Neutrophil (primary cell): ENCODE results near the gene SPRR1B.

Experiments used
- H3K27ac ChIP-seq: fragments of 200-600 bp; sonication (generic); 2 replicates; pipeline ENCODE4 v1.5.1; 2016; ENCODE audit warnings: mild to moderate bottlenecking, moderate library complexity
- H3K27me3 ChIP-seq: fragments of 200-600 bp; sonication (generic); 2 replicates; pipeline ENCODE4 v1.6.0; 2016; ENCODE audit warnings: mild to moderate bottlenecking
- H3K36me3 ChIP-seq: fragments of 200-600 bp; sonication (generic); 2 replicates; pipeline ENCODE4 v1.5.1; 2017
- H3K4me1 ChIP-seq, 2 experiments: fragments of 200-600 bp in 1 of 2; sonication (generic) in 1 of 2; 1 replicate in 1 of 2; 2 replicates in 1 of 2; pipeline versions ENCODE4 v1.5.1 to v1.6.1; 2013 to 2016; ENCODE audit warnings: low read depth in 1 of 2, low read length in 1 of 2, mild to moderate bottlenecking in 1 of 2, moderate library complexity in 1 of 2; ENCODE audit not compliant: control insufficient read depth in 1 of 2, insufficient read depth in 1 of 2
- H3K4me3 ChIP-seq, 2 experiments: fragments of 200-600 bp in 1 of 2; sonication (generic) in 1 of 2; 1 replicate in 1 of 2; 2 replicates in 1 of 2; pipeline ENCODE4 v1.5.1; 2013 to 2016; ENCODE audit warnings: low read depth in 1 of 2, low read length in 1 of 2, mild to moderate bottlenecking in 1 of 2, moderate library complexity in 1 of 2
- H3K9me3 ChIP-seq: fragments of 200-600 bp; sonication (generic); 2 replicates; pipeline ENCODE4 v1.5.1; 2016
- CTCF ChIP-seq: fragments of 200-600 bp; sonication (generic); IDR thresholded peaks from 2 replicates; pipeline ENCODE4 v1.5.1; 2016; ENCODE audit warnings: antibody characterized with exemption

Gene SPRR1B

DNA sequence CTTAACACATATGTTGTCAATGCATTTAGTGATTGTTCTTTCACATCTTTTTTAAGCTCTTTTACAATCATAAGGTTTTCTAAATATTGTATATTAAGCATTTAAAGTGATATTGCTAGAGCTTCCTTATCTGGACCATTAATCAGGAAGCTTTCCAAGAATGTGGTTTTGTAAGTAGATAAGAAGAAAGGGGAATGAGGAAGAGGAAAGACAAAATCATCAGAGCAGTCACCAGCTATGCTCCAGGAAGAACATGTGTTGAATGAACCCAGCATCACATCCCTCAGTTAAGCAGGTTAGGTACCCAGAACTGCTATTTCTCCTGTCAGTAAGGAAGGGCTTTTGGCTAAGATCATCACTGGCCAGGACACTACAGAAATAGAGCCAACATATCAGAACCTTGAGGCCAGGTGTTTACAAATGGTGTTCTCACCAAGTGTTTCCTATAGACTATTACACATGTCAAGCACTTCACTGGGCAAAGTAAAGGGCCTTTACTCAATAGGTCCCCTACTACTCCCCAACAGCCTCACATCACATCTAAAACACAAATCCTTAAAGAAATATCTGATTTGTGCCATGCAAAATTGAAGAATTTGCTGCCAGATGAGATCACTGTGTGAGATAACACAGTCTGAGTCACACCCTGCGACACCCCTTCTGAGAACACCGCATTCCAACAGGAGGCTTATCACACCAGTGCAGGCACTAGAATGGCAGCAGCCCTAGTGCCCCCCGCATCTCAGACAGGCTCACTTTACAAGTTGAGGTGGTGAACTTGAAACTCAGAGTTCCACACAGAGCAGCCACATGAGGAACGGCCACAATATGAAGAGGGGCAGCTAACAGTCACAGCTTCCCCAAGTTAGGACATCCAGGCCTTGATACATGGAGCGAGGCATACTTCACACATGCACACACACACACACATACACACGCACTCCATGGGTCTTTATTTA is 28.1 kb downstream of the SPRR1B start:
- no peak for TF ChIP-seq CTCF
- H3K27me3 ChIP-seq: peaks cover 55% of the 10 kb centered on the region

DNA sequence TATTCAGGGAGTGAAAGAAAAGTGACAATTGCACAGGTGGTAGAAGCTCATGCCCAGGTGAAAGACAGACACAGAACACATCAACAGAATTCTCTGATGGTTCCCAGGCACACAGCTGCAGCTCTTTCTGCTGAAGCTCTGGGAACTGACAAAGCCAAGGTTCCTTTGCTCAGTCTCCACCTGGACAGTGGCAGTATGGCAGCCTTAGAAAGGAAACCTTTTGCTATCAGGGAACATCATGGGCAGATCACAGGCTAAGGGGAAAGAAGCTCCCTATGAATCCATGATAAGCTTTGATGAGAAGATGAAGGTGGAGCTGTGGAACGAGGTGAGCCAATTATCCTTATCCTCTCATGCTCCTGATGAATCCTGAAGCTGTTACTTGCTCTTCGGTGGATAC is 39.2 kb downstream of the SPRR1B start:
- Histone ChIP-seq H3K27me3 (peaks cover 3% of the 10 kb centered on the region), H3K27ac (no peak overlapping the region), H3K36me3 (no peaks in the 10 kb centered on the region), H3K4me3 (no peak overlapping the region), H3K4me1 (no peaks in the 10 kb centered on the region), H3K9me3 (no peaks in the 10 kb centered on the region)
- TF ChIP-seq CTCF: no peak

More for the DNA sequence above, 28.1 kb downstream of the SPRR1B start:
- no peaks in the 10 kb centered on the region for H3K4me1 ChIP-seq
- no peaks in the 10 kb centered on the region for H3K36me3 ChIP-seq
- H3K4me3 ChIP-seq: no peak overlapping the region
- no peaks in the 10 kb centered on the region for H3K9me3 ChIP-seq
- H3K27ac ChIP-seq: no peak overlapping the region

GRCh38 chr1:153071511-153071910 is 40.5 kb downstream of the SPRR1B start, which contains the start of gene SPRR2B:
Gene SPRR2B, minus strand, starts transcription at chr1:153071611. Its CDS starts 772 bp downstream, at chr1:153070839.
- Histone ChIP-seq H3K36me3 (no peaks in the 10 kb centered on the region), H3K27me3 (peaks cover 3% of the 10 kb centered on the region), H3K4me1 (no peaks in the 10 kb centered on the region), H3K27ac (no peak within 1 kb of the TSS), H3K4me3 (no peak within 1 kb of the TSS), H3K9me3 (no peaks in the 10 kb centered on the region)
- no peak for TF ChIP-seq CTCF

- Histone ChIP-seq H3K9me3 (no peaks in the 10 kb centered on the region), H3K4me1 (no peaks in the 10 kb centered on the region), H3K27me3 (peaks cover 3% of the 10 kb centered on the region), H3K4me3 (no peak overlapping the region), H3K36me3 (no peaks in the 10 kb centered on the region), H3K27ac (no peak overlapping the region)
- TF ChIP-seq CTCF: no peak
Measured at GRCh38 chr1:153072806-153073726, 42.1 kb downstream of the SPRR1B start.

DNA sequence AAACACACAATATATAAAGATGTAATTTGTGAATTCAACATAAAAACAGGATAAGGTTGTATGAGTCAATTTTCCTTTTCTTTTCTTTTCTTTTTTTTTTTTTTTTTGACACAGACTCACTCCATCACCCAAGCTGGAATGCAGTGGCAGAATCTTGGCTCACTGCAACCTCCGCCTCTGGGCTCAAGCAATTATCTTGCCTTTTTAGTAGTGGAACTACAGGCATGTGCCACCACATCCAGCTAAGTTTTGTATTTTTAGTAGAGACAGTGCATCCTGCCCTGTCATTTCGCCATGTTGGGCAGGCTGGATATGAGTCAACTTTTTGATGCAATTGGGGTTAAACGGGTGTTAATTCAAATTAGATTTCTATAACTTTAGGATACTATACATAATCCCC is 50.7 kb downstream of the SPRR1B start:
- no peaks in the 10 kb centered on the region for H3K36me3 ChIP-seq
- no peaks in the 10 kb centered on the region for H3K9me3 ChIP-seq
- no peak for TF ChIP-seq CTCF
- no peak overlapping the region for H3K27ac ChIP-seq
- H3K4me1 ChIP-seq: no peaks in the 10 kb centered on the region
- H3K4me3 ChIP-seq: no peak overlapping the region
- H3K27me3 ChIP-seq: no peaks in the 10 kb centered on the region
